Measurements from ENCODE around the gene SMCR8. TPM values are rescaled to one million over a fixed set of nuclear protein-coding genes. Genes with fewer than 3 reads are reported as not detected.

Gene SMCR8
- total RNA-seq, 6 experiments from 2014 or later, result 13.9 to 16.9 (median 15.5) TPM

DNA sequence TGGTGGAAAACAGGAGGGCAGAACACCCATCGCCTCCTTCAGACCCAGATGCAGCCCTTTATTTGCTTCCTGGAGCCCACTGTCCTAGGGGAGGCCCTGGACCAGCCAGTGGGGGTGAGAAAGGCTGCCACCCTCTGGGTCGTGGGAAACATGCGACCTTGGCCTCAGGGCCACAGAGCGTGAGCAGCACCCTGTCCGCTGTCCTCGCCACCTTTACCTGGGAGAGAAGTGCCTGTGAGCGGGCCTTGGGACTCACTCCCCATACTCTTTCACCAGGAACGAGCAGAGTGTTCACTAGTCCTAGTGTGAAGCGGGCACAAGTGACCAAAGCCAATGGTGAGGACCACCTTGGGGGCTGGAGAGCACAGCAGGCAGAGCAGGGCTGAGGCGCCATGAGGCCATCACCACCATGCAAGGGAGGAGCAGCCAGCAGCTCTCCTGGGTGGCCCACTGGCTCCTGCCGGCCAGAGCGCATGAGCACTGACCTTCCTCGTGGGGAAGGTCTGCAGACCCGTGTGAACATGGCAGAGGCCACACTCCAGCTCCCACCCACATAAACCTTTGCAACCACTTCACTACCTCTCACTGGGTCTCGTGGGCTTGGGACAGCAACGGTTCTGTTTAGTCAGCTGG, 8.5 kb downstream of the SMCR8 start:
- H3K27me3 Mint-ChIP-seq (ENCODE audit: insufficient read depth), result no peaks in the 10 kb centered on the region; the same call in 1 of the 2 replicates
- TF ChIP-seq, protein P1, sequence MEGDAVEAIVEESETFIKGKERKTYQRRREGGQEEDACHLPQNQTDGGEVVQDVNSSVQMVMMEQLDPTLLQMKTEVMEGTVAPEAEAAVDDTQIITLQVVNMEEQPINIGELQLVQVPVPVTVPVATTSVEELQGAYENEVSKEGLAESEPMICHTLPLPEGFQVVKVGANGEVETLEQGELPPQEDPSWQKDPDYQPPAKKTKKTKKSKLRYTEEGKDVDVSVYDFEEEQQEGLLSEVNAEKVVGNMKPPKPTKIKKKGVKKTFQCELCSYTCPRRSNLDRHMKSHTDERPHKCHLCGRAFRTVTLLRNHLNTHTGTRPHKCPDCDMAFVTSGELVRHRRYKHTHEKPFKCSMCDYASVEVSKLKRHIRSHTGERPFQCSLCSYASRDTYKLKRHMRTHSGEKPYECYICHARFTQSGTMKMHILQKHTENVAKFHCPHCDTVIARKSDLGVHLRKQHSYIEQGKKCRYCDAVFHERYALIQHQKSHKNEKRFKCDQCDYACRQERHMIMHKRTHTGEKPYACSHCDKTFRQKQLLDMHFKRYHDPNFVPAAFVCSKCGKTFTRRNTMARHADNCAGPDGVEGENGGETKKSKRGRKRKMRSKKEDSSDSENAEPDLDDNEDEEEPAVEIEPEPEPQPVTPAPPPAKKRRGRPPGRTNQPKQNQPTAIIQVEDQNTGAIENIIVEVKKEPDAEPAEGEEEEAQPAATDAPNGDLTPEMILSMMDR (IDR thresholded peaks at IDR 0.05), result no peak
- H3K36me3 Mint-ChIP-seq (ENCODE audit: low read depth), result peaks cover 5% of the 10 kb centered on the region; the same call in 1 of the 2 replicates
- H3K27ac Mint-ChIP-seq, result no peak overlapping the region
- no peak for DNase-seq
- no peak overlapping the region for H3K4me3 Mint-ChIP-seq
- H3K9me3 Mint-ChIP-seq, result no peaks in the 10 kb centered on the region
- H3K4me1 Mint-ChIP-seq (ENCODE audit: low read depth), result peaks cover 18% of the 10 kb centered on the region

- no peak for DNase-seq
- TF ChIP-seq, protein P1 (IDR thresholded peaks at IDR 0.05), result 0 out of 2 replicates have a peak, but pooled peaks have one; percentile 8
- no peak overlapping the region; the same call in 1 of the 2 replicates for H3K27ac Mint-ChIP-seq
- H3K36me3 Mint-ChIP-seq (ENCODE audit: low read depth), result peaks cover 5% of the 10 kb centered on the region; the same call in 1 of the 2 replicates
- H3K4me1 Mint-ChIP-seq (ENCODE audit: low read depth), result peaks cover 10% of the 10 kb centered on the region
- H3K27me3 Mint-ChIP-seq (ENCODE audit: insufficient read depth), result no peaks in the 10 kb centered on the region; the same call in 1 of the 2 replicates
- no peak overlapping the region for H3K4me3 Mint-ChIP-seq
- H3K9me3 Mint-ChIP-seq, result no peaks in the 10 kb centered on the region
Observed at GRCh38 chr17:18324140-18325050, 9.3 kb downstream of the SMCR8 start.

- H3K27ac Mint-ChIP-seq, result no peak overlapping the region
- DNase-seq, result no peak
- H3K4me1 Mint-ChIP-seq (ENCODE audit: low read depth), result no peaks in the 10 kb centered on the region
- H3K27me3 Mint-ChIP-seq (ENCODE audit: insufficient read depth), result no peaks in the 10 kb centered on the region; the same call in 1 of the 2 replicates
- H3K4me3 Mint-ChIP-seq, result no peak overlapping the region
- no peaks in the 10 kb centered on the region for H3K9me3 Mint-ChIP-seq
- TF ChIP-seq, protein P1 (IDR thresholded peaks at IDR 0.05), result no peak
- H3K36me3 Mint-ChIP-seq (ENCODE audit: low read depth), result peaks cover 5% of the 10 kb centered on the region; the same call in 1 of the 2 replicates
Observed at GRCh38 chr17:18326039-18326438, 10.9 kb downstream of the SMCR8 start.

GRCh38 chr17:18326572-18326971, 11.5 kb downstream of the SMCR8 start:
- no peaks in the 10 kb centered on the region for H3K9me3 Mint-ChIP-seq
- H3K36me3 Mint-ChIP-seq (ENCODE audit: low read depth), result peaks cover 5% of the 10 kb centered on the region; the same call in 1 of the 2 replicates
- DNase-seq, result no peak
- H3K4me1 Mint-ChIP-seq (ENCODE audit: low read depth), result no peaks in the 10 kb centered on the region
- no peak overlapping the region for H3K4me3 Mint-ChIP-seq
- no peaks in the 10 kb centered on the region; the same call in 1 of the 2 replicates for H3K27me3 Mint-ChIP-seq (ENCODE audit: insufficient read depth)
- no peak overlapping the region for H3K27ac Mint-ChIP-seq
- TF ChIP-seq, protein P1 (IDR thresholded peaks at IDR 0.05), result no peak

DNA sequence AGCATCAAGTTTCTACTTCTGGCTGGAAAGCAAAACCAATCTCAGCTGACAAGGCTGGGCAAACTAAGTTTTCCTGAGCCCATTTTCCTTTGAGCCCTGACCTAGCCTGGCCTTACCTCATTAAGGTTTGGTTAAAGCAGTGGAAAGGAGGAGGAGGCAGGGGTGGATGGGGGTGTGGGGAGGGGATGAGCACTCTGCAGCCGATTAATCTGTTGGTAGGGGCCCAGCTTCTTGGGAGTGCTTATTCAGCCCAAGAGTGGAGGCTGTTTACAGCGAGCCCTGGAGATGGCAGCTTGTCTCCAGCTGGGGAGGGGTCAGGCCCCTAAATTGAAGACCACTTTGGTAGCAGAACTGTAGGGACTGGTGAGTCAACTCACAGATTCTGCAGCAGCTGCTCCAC, 12.0 kb downstream of the SMCR8 start:
- no peaks in the 10 kb centered on the region for H3K4me1 Mint-ChIP-seq (ENCODE audit: low read depth)
- no peak overlapping the region for H3K4me3 Mint-ChIP-seq
- H3K9me3 Mint-ChIP-seq, result no peaks in the 10 kb centered on the region
- H3K27me3 Mint-ChIP-seq (ENCODE audit: insufficient read depth), result peaks cover 1% of the 10 kb centered on the region
- peaks cover 9% of the 10 kb centered on the region; the same call in 1 of the 2 replicates for H3K36me3 Mint-ChIP-seq (ENCODE audit: low read depth)
- TF ChIP-seq, protein P1 (IDR thresholded peaks at IDR 0.05), result no peak
- H3K27ac Mint-ChIP-seq, result no peak overlapping the region
- DNase-seq, result no peak
